Fibroblast of villous mesenchyme (primary cell): ENCODE results near the gene RAD51B. TPM values are rescaled to one million over a fixed set of nuclear protein-coding genes. Genes with fewer than 3 reads are reported as not detected.

ENCODE experiments used
- DNase-seq: peaks from one replicate; pipeline ENCODE4 v3.0.0-alpha.2; 2010; ENCODE audit warnings: low read depth
- H3K4me3 ChIP-seq: 2 replicates; pipeline ENCODE4 v1.5.1; 2011; ENCODE audit warnings: low read depth, mild to moderate bottlenecking, low read length
- total RNA-seq: library from RNA; depleted of rRNA; stranded (reverse); fragments of >200 nt; gene quantifications from 2 replicates; pipeline ENCODE4 v1.2.3, GENCODE V29; 2012
- TF ChIP-seq, protein P1 (sequence below): IDR thresholded peaks from 2 replicates; pipeline ENCODE4 v1.5.1; 2012; ENCODE audit warnings: low read depth, mild to moderate bottlenecking, low read length; ENCODE audit not compliant: insufficient read depth

The RAD51B gene
- total RNA-seq, 1 donor: 22.0 TPM

GRCh38 chr14:68439676-68440075, 620.1 kb downstream of the RAD51B start:
- TF ChIP-seq, protein P1, sequence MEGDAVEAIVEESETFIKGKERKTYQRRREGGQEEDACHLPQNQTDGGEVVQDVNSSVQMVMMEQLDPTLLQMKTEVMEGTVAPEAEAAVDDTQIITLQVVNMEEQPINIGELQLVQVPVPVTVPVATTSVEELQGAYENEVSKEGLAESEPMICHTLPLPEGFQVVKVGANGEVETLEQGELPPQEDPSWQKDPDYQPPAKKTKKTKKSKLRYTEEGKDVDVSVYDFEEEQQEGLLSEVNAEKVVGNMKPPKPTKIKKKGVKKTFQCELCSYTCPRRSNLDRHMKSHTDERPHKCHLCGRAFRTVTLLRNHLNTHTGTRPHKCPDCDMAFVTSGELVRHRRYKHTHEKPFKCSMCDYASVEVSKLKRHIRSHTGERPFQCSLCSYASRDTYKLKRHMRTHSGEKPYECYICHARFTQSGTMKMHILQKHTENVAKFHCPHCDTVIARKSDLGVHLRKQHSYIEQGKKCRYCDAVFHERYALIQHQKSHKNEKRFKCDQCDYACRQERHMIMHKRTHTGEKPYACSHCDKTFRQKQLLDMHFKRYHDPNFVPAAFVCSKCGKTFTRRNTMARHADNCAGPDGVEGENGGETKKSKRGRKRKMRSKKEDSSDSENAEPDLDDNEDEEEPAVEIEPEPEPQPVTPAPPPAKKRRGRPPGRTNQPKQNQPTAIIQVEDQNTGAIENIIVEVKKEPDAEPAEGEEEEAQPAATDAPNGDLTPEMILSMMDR: no peak
- DNase-seq: no peak
- no peak overlapping the region for H3K4me3 ChIP-seq

GRCh38 chr14:68440820-68441219, 621.2 kb downstream of the RAD51B start:
- DNase-seq: no peak

GRCh38 chr14:68441542-68441941, 622.0 kb downstream of the RAD51B start:
- no peak for DNase-seq

More at GRCh38 chr14:68440820-68441219, 621.2 kb downstream of the RAD51B start:
- no peak overlapping the region for H3K4me3 ChIP-seq
- TF ChIP-seq, protein P1: no peak

DNA sequence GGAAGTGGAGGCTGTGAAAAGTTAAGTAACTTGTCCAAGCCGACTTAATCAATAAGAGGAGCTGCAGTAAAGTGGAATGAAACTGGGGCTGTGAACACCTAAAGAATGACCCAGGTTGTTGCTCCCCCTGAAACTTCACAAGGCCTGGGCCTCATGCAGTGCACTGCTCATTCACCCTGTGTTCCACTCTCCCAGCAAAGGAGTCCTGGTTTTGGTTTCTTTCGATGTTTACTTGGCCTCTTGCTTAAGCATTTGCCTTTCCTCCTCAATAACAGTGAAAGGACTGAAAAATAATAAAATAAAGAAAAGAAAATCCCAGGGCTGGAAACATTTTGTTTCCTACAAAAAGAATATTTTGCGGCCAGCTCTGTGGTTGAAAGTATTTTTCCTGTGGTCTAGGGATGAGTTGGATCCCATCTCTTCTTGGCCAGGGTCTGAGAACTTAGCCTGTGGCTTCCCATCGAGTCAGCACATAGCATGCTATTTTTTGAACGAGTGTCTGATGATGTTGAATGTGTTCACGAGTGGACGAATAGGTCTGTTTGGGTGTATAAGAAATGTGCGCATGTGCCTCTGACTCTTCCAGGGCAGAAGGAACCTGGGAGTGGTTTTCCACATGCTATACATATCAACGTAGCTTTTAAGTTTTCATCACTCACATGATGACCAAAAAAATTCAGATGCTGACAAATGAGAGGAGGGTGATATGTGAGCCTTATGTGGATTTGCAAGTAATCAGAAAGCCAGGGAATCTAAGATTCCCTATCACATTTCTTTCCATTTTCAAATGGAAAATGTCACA, 623.5 kb downstream of the RAD51B start:
- peak; percentile 71 for DNase-seq
- TF ChIP-seq, protein P1: no peak
- H3K4me3 ChIP-seq: no peak overlapping the region

More at GRCh38 chr14:68441542-68441941, 622.0 kb downstream of the RAD51B start:
- H3K4me3 ChIP-seq: no peak overlapping the region
- TF ChIP-seq, protein P1: no peak

DNA sequence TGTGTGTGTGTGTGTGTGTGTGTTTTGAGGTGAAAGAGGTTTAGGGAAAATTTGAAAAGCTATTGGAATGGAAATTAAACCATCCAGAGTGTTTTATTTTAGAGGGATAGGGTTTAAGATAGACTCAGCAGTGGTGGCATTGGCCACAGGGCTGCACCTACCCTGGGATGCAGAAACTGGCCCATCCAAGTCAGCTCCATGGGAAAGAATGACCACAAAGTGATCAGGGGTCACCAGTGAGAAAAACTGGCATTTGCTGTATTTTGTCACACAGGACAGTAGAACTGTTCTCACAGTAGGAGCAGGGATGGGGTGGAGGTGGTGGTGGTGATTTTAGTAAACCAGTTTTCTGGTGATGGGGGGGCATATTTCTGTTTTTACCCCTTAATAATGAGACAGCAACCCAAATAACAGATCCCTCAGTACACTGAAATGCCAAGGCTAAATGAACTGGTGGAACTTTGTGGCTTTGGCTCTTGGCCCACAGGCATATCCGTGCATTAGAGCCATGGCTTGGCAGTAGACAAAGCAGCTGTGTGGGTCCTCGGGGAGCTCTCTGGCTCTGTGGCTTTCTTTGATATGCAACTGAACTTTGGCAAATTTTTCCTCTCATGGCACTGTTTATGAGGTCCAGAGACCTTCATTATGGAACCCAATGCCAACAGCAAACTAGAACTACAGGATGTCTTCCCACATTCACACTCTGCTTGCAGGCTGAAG, 625.0 kb downstream of the RAD51B start:
- peak; percentile 45 for DNase-seq
- H3K4me3 ChIP-seq: no peak overlapping the region
- TF ChIP-seq, protein P1: no peak

GRCh38 chr14:68446243-68447040, 626.9 kb downstream of the RAD51B start:
- H3K4me3 ChIP-seq: no peak overlapping the region
- TF ChIP-seq, protein P1: no peak
- no peak for DNase-seq
